Skeletal muscle tissue (tissue), 1 donor: ENCODE measurements around the gene DAPP1. TPM values are rescaled to one million over a fixed set of nuclear protein-coding genes. Genes with fewer than 3 reads are reported as not detected.

ENCODE experiments used
- total RNA-seq: library from RNA; depleted of rRNA; stranded (reverse); fragments of >200 nt; gene quantifications from one replicate; pipeline ENCODE4 v1.2.3, GENCODE V29; 2014

The DAPP1 gene
- total RNA-seq, 1 donor from 2014 or later: 1.6 TPM

Other genes with a start within 250 kb of the DAPP1 start
- under 0.01 TPM for gene MTTP, start 242.0 kb upstream of the DAPP1 start, total RNA-seq
- gene C4orf54, start 159.0 kb upstream of the DAPP1 start, total RNA-seq: 132 TPM
- 20.4 TPM for gene LAMTOR3, start 77.6 kb downstream of the DAPP1 start, total RNA-seq
- 16.7 TPM for gene DNAJB14, start 129.8 kb downstream of the DAPP1 start, total RNA-seq
- 124 TPM for gene H2AZ1, start 133.4 kb downstream of the DAPP1 start, total RNA-seq